GM13977 (cell line): Measurements from ENCODE around the gene PLB1.

Experiments used
- DNase-seq: peaks from one replicate; pipeline ENCODE4 v3.0.0; 2012; ENCODE audit warnings: low spot score
- in situ Hi-C: fragments of 300-500 bp; cut with MboI; formaldehyde crosslinking; loops from one replicate; pipeline ENCODE4 v1.12.0; 2022; ENCODE audit warnings: low sequenced_read_pairs, low pct_unique_long_range_greater_than_20kb, mixed read lengths, inconsistent platforms; ENCODE audit not compliant: unreplicated experiment
- TF ChIP-seq, protein P1 (sequence below): IDR thresholded peaks from 2 replicates; pipeline ENCODE4 v1.5.1; 2012; ENCODE audit warnings: mild to moderate bottlenecking, control low read depth; ENCODE audit not compliant: insufficient read depth; ENCODE audit errors: extremely low read depth, missing control alignments

Gene PLB1

DNA sequence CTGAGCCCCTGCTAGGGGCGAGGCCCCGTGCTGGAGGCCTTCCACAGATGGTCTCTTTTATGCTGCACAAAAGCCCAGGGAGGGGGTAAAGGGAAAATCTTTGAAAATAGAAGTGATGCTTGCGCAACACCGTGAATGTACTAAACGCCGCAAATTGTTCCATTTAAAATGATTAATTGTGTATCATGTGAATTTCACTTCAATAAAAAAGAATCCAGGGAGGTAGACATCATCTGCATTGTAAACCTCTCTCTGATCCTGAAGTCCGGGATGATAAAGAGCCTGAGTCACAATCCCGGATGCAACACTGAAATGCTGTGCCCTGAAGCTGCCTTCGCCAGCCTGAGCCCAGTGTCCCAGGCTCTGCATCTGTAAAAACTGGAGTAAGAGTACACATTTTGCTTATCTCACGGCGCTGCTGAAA is 148.1 kb downstream of the PLB1 start:
- DNase-seq = no peak
- TF ChIP-seq, protein P1, sequence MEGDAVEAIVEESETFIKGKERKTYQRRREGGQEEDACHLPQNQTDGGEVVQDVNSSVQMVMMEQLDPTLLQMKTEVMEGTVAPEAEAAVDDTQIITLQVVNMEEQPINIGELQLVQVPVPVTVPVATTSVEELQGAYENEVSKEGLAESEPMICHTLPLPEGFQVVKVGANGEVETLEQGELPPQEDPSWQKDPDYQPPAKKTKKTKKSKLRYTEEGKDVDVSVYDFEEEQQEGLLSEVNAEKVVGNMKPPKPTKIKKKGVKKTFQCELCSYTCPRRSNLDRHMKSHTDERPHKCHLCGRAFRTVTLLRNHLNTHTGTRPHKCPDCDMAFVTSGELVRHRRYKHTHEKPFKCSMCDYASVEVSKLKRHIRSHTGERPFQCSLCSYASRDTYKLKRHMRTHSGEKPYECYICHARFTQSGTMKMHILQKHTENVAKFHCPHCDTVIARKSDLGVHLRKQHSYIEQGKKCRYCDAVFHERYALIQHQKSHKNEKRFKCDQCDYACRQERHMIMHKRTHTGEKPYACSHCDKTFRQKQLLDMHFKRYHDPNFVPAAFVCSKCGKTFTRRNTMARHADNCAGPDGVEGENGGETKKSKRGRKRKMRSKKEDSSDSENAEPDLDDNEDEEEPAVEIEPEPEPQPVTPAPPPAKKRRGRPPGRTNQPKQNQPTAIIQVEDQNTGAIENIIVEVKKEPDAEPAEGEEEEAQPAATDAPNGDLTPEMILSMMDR = no peak
- in situ Hi-C loops = no loop called here

DNA sequence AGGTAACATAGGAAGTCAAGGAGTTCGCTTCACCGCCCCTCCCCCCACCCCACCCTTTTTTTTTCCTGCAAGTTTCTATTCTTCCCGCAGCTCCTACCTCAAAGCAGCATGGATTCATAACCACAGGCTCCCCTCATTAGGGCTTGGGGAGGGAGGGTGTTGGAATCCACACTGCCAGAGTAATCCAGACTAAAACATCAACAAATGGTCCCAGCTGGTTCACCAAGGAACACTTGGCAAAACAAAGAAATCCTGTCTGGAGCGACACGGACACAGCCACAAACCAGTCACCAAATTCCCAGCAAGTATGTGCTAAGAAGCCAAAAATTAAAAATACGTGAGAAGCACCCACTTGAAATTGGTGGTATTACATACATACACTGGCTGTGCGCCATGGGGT is 148.9 kb downstream of the PLB1 start:
- DNase-seq = no peak
- in situ Hi-C loops = no loop called here
- TF ChIP-seq, protein P1 = no peak

DNA sequence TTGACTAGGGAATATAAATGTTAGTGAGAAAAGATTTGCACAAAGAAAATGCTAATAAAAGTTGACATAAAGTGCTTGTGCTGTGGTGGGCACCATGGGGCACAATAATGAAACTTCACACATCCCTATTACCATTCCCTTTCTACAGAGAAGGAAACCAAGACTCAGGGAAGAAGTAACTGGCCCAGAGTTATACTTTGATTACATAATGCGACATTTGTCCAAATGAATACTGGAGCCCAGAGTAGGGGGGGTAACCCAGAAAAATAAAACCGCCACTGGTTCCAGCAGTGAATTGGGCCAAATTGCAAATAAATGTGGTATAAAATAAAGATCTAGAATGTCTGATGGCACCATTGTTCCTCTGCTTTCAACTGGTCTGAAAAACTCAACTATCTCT is 149.7 kb downstream of the PLB1 start:
- in situ Hi-C loops = no loop called here
- no peak for DNase-seq
- TF ChIP-seq, protein P1 = no peak

DNA sequence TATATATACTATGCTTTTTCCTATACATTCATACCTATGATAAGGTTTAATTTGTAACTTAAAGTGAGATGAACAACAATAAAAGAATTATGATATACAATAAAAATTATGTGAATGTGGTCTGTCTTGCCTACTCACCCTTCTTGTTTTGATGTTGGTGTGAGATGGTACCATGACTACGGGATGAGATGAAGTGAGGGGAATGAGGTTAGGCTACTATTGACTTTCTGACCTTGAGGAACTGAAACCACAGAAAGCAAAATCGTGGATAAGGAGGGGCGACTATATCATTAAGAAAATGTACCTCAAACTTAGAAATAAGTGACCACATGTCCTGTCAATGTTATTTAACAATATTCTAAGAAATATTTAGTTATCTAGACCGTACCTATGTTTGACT is 151.8 kb downstream of the PLB1 start:
- TF ChIP-seq, protein P1 = no peak
- in situ Hi-C loops = no loop called here
- DNase-seq = no peak

DNA sequence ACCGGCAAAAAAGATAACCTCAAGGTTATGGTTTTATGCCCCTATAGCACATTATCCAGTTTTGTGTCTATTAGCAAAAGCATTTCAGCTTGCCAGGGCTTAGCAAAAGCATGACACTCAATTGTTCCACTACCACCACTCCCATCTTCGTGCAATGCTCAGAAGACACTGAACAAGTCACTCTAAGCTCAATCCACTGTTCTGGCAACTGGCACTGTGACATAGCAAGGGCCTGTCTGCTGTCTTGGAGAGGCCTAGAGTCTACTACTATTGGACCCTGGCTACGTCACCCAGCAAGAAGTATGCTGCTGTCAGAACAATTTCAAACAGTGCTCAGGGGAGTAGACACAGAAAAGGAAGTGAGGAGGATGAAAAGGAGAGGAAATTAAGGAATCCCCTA is 152.3 kb downstream of the PLB1 start:
- TF ChIP-seq, protein P1 = no peak
- in situ Hi-C loops = no loop called here
- DNase-seq = no peak

DNA sequence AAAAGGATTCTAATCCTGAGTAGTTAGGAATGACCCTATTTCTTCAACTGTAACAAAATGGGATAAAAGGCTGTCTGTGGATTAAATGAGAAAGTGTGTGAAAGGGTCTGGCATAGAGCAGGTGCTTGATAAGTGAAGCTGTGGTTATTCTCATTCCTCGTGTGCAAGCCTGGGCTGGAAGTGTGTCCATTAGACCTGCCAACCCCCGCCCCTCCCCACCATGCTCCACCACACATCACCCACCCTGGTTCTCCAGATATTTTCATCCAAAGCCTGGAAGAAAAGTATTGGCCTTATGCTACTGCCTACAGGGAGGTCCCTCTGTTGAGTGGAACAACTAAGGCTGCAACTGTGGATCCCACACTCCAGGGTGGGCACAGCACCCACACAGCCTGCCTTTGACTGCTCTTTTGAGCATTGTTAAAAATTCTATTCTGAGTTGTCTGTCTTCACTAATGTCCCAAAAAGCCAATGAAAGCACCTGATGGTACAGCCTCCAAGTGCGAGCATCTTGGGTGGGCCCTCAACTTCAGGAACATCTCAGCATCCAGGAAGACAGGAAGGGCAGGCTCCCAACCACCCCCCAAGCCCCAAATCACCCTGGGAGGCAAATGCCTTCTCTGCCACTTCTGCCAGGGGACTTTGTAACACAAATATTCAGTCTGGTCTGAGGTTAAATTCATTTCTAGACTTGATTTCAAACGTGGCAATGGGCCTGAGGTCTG is 153.0 kb downstream of the PLB1 start:
- in situ Hi-C loops = no loop called here
- TF ChIP-seq, protein P1 = no peak
- DNase-seq = no peak
